PFSK-1 (cell line): ENCODE measurements around the gene LGALS7.

Experiments used
- SIN3A ChIP-seq: IDR thresholded peaks from 2 replicates; pipeline ENCODE4 v1.6.1; 2012; ENCODE audit warnings: mild to moderate bottlenecking, low read length, moderate library complexity, borderline replicate concordance; ENCODE audit not compliant: insufficient read depth
- TAF1 ChIP-seq: IDR thresholded peaks from 2 replicates; pipeline ENCODE4 v1.6.1; 2012; ENCODE audit warnings: low read length, control low read depth, borderline replicate concordance; ENCODE audit not compliant: insufficient read depth

- no peak for TF ChIP-seq TAF1
- TF ChIP-seq SIN3A: no peak
Measured at GRCh38 chr19:38800577-38801347, 27.4 kb upstream of the LGALS7 start.
